DND-41 (cell line): ENCODE measurements around the gene KHSRP.
A peak's percentile ranks its signal among the peaks of the same experiment; 100 is the strongest.

ENCODE experiments used
- ATAC-seq: fragments of 200-7000 bp; cut with Tn5 transposase; 3 replicates; pipeline ENCODE4 v1.9.1; 2021; ENCODE audit warnings: low read depth; ENCODE audit not compliant: insufficient read depth
- DNase-seq: peaks from one replicate; pipeline ENCODE4 v3.0.0-alpha.2; 2020
- H2AFZ ChIP-seq: 2 replicates; pipeline ENCODE4 v1.6.0; 2012; ENCODE audit warnings: low read depth, low read length
- H3K27ac ChIP-seq: 2 replicates; pipeline ENCODE4 v1.5.1; 2012; ENCODE audit warnings: low read length, inconsistent platforms
- H3K27me3 ChIP-seq: fragments of 200-600 bp; sonication (generic); 2 replicates; pipeline ENCODE4 v1.6.0; 2012; ENCODE audit warnings: low read length, mild to moderate bottlenecking, inconsistent platforms; ENCODE audit not compliant: insufficient read depth, poor library complexity
- H3K36me3 ChIP-seq: 2 replicates; pipeline ENCODE4 v1.5.1; 2012; ENCODE audit warnings: low read length, inconsistent platforms; ENCODE audit not compliant: insufficient read depth
- H3K4me1 ChIP-seq: 2 replicates; pipeline ENCODE4 v1.5.1; 2012; ENCODE audit warnings: mild to moderate bottlenecking, low read length; ENCODE audit not compliant: insufficient read depth
- H3K4me2 ChIP-seq: 2 replicates; pipeline ENCODE4 v1.6.0; 2012; ENCODE audit warnings: mild to moderate bottlenecking, moderate library complexity, low read length, inconsistent platforms; ENCODE audit not compliant: insufficient read depth
- H3K4me3 ChIP-seq, 2 experiments: fragments of 200-600 bp in 1 of 2; shearing (Covaris generic) in 1 of 2; 2 replicates each; pipeline ENCODE4 v1.5.1; 2012 to 2016; ENCODE audit warnings: inconsistent platforms in 2 of 2, low read length in 2 of 2, mild to moderate bottlenecking in 2 of 2, low read depth in 1 of 2, moderate library complexity in 1 of 2
- H3K79me2 ChIP-seq: 2 replicates; pipeline ENCODE4 v1.6.0; 2012; ENCODE audit warnings: low read length, inconsistent platforms; ENCODE audit not compliant: insufficient read depth
- H3K9ac ChIP-seq: 2 replicates; pipeline ENCODE4 v1.6.0; 2012; ENCODE audit warnings: low read depth, mild to moderate bottlenecking, inconsistent platforms, low read length, moderate library complexity
- H3K9me3 ChIP-seq: 2 replicates; pipeline ENCODE4 v1.5.1; 2012; ENCODE audit warnings: low read length, moderate library complexity, mild to moderate bottlenecking, inconsistent platforms; ENCODE audit not compliant: insufficient read depth, severe bottlenecking
- H4K20me1 ChIP-seq: 2 replicates; pipeline ENCODE4 v1.6.0; 2012; ENCODE audit warnings: low read length; ENCODE audit not compliant: insufficient read depth
- EZH2 ChIP-seq: IDR thresholded peaks from 3 replicates; pipeline ENCODE4 v1.6.1; 2012; ENCODE audit warnings: borderline replicate concordance, low read depth, mild to moderate bottlenecking, moderate library complexity, low read length, inconsistent platforms; ENCODE audit not compliant: severe bottlenecking
- TF ChIP-seq, protein P1 (sequence below): IDR thresholded peaks from 2 replicates; pipeline ENCODE4 v1.5.1; 2012; ENCODE audit warnings: borderline replicate concordance, low read length, moderate library complexity, mild to moderate bottlenecking; ENCODE audit not compliant: poor library complexity, severe bottlenecking; ENCODE audit errors: extremely low read depth

The KHSRP gene

DNA sequence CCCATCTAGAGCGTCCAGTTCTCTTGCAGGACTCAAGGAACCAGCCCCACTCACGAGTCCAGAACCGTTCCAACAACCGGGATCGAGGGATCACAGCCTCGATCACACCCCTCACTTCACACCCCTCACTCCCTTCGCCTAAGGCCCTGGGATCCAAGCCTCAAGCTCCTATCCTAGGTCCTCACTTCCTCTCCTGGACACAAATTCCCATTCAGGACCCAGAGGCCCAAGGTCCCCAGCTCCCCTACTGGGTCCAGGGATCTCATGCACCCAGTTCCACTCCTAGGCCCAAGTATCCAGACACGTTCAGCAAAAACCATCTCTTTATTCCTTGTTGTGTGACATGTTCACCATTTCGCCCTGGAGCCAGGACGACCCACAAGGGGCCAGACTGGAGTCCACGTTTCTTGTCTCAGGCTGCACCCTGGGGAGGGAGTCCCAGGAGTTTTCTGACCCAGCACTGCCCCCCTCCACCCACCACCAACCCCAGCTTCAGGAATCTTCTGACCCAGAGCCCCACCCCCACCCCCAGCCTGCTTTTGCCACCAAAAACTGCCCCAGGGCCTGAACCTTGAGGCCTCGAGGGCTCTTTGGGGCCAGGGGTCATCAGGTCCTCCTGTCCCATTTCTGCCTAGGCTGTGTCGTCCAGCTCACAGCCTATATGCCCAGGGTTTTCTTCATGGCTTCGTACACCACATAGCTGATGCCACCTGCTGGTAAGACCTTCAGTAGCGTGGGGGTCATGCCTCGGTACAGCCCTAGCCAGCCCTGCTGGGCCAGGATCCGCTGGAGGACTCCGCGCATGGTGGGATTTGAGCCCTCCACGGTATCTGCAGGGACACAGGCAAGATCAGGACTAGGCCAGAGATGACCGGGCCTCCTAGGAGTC, 1.4 kb upstream of the KHSRP start:
- Histone ChIP-seq H3K36me3 (peaks cover 31% of the 10 kb centered on the region), H3K79me2 (peaks cover 34% of the 10 kb centered on the region), H3K9me3 (no peaks in the 10 kb centered on the region), H3K27me3 (no peaks in the 10 kb centered on the region), H3K4me2 (peak overlapping the region; percentile 55), H3K4me1 (peaks cover 39% of the 10 kb centered on the region), H3K4me3 (peak overlapping the region in 1 of 2 experiments; percentile 45; a peak in 2 of 4 replicates), H4K20me1 (peaks cover 31% of the 10 kb centered on the region), H3K27ac (peak overlapping the region; percentile 82), H2AFZ (peak overlapping the region; percentile 74), H3K9ac (peak overlapping the region; percentile 51)
- DNase-seq = peak; percentile 47
- TF ChIP-seq EZH2 = no peak
- TF ChIP-seq, protein P1, sequence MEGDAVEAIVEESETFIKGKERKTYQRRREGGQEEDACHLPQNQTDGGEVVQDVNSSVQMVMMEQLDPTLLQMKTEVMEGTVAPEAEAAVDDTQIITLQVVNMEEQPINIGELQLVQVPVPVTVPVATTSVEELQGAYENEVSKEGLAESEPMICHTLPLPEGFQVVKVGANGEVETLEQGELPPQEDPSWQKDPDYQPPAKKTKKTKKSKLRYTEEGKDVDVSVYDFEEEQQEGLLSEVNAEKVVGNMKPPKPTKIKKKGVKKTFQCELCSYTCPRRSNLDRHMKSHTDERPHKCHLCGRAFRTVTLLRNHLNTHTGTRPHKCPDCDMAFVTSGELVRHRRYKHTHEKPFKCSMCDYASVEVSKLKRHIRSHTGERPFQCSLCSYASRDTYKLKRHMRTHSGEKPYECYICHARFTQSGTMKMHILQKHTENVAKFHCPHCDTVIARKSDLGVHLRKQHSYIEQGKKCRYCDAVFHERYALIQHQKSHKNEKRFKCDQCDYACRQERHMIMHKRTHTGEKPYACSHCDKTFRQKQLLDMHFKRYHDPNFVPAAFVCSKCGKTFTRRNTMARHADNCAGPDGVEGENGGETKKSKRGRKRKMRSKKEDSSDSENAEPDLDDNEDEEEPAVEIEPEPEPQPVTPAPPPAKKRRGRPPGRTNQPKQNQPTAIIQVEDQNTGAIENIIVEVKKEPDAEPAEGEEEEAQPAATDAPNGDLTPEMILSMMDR = peak; percentile 66
- ATAC-seq = no peak

DNA sequence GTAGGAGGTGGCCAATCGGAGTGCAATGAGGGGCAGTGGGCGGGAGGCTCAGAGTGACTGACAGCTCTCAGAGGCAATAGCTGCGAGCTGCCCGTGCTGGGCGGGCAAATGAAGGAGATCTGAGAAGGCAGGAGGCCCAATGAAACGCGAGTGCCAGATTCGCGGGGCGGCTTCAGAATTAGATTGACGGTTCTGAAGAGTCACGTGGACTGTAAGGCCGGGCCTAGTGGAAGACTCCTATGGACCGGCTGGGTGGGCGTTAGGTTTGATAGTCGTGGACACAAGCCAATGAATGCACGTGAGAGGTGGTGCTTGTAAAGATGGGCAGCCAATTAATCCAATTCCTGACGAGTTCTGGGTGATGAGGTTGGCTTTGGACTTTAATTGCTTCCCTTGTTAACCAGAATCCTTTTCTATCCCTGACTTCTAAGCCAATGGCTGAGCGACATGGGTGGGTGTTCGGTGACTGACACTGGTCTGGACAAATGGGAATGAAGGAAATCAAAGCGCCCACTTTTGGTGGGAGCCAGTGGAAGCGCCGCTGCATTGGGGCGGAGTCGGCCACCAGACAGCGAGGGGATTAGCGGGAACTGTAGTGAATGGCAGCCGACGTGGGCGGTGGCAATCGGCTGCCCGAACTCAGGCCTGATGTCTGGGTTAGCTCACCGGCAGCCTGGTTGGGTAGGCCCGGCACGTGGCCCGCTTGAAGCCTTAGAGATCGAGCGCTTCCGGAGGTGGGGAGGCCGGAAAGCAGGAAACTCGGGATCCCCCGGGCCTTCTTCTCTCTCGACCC, 524 bp upstream of the KHSRP start:
- Histone ChIP-seq H3K9ac (peak overlapping the region; percentile 51), H3K4me1 (peaks cover 39% of the 10 kb centered on the region), H3K4me3 (peak overlapping the region in 1 of 2 experiments; percentile 45; a peak in 2 of 4 replicates), H3K79me2 (peaks cover 43% of the 10 kb centered on the region), H3K27ac (peak overlapping the region; percentile 82), H3K9me3 (no peaks in the 10 kb centered on the region), H3K36me3 (peaks cover 39% of the 10 kb centered on the region), H3K4me2 (peak overlapping the region; percentile 55), H4K20me1 (peaks cover 40% of the 10 kb centered on the region), H2AFZ (peak overlapping the region; percentile 74), H3K27me3 (no peaks in the 10 kb centered on the region)
- TF ChIP-seq, protein P1 = no peak
- TF ChIP-seq EZH2 = no peak
- DNase-seq = peak; percentile 100
- ATAC-seq = peak; percentile 86

DNA sequence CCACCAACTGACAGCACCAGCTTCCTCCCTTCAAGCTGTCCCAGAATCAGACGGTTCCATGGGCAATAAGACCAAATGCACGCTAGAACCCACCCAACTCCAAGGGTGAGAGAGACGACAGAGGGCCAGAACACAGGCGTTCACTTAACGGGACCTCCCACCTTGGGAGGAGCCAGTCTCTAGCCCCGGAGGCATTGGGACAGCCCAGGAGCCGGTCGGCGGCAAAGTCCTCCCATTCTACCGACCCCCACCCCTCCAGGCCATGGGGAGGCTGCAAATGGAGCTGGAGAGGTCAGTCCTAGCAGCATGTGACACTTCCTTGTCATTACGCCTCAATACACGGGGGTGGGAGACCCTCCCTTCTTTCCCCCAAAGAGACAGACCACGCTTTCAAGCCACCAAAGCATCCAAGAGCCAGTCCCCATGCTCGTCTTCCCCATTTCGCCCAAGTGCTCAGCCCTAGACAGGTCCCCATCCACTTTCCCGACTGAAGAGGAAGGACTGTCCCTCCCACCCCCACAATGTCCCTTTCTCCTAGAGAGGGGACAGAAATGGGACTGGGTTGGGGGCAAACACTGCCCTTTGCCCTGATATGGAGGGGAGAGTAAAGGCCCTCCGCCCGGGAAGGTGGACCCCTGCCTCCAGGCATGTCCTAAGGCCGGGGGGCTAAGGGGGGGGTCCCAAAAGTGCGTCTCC, 964 bp downstream of the KHSRP start:
- peaks cover 39% of the 10 kb centered on the region for H3K4me1 ChIP-seq
- TF ChIP-seq, protein P1 = no peak
- no peak for TF ChIP-seq EZH2
- peaks cover 54% of the 10 kb centered on the region for H3K36me3 ChIP-seq
- ATAC-seq (no peak), DNase-seq (peak; percentile 51)
- H3K4me2 ChIP-seq = peak overlapping the region; percentile 97
- H3K9me3 ChIP-seq = no peaks in the 10 kb centered on the region
- H2AFZ ChIP-seq = no peak overlapping the region
- H4K20me1 ChIP-seq = peaks cover 55% of the 10 kb centered on the region
- peak overlapping the region; percentile 90 to 95; a peak in 3 of 4 replicates for H3K4me3 ChIP-seq
- H3K27me3 ChIP-seq = no peaks in the 10 kb centered on the region
- H3K9ac ChIP-seq = peak overlapping the region; percentile 89
- H3K79me2 ChIP-seq = peaks cover 58% of the 10 kb centered on the region
- H3K27ac ChIP-seq = peak overlapping the region; percentile 74
